HEK293 (cell line): ENCODE measurements around the gene BPIFB4.
A peak's percentile ranks its signal among the peaks of the same experiment; 100 is the strongest.

Experiments used
- CTCF ChIA-PET: fragments of 350-600 bp; formaldehyde crosslinking; extraction: SDS; loops from one replicate; lab custom pipeline; 2021; ENCODE audit warnings: antibody characterized with exemption; lab: Yijun Ruan, JAX
- POLR2A ChIA-PET: fragments of 300-600 bp; formaldehyde crosslinking; extraction: SDS; loops from one replicate; lab custom pipeline; 2020; ENCODE audit warnings: antibody characterized with exemption, inconsistent platforms; lab: Yijun Ruan, JAX
- H3K27ac ChIP-seq: fragments of 200-500 bp; sonication (Bioruptor generic); 2 replicates; pipeline ENCODE4 v1.5.1; 2014; ENCODE audit warnings: low read depth, low read length, control low read depth, inconsistent platforms; ENCODE audit errors: extremely low read depth
- H3K36me3 ChIP-seq, 2 experiments: fragments of 200-500 bp in 1 of 2; sonication (Bioruptor generic) in 1 of 2; 1 replicate in 1 of 2; 2 replicates in 1 of 2; pipeline ENCODE4 v1.5.1; 2014 to 2017; ENCODE audit warnings: inconsistent platforms in 2 of 2, low read length in 2 of 2; ENCODE audit not compliant: control insufficient read depth in 2 of 2, insufficient read depth in 1 of 2
- H3K4me1 ChIP-seq: fragments of 200-500 bp; sonication (Bioruptor generic); 2 replicates; pipeline ENCODE4 v1.5.1; 2014; ENCODE audit warnings: mild to moderate bottlenecking, low read length, inconsistent platforms; ENCODE audit not compliant: control insufficient read depth, insufficient read depth
- H3K4me3 ChIP-seq: 2 replicates; pipeline ENCODE4 v1.5.1; 2011; ENCODE audit warnings: low read depth, mild to moderate bottlenecking, control low read depth, low read length, moderate library complexity
- H3K9me3 ChIP-seq: fragments of 200-500 bp; sonication (Bioruptor generic); 2 replicates; pipeline ENCODE4 v1.5.1; 2014; ENCODE audit warnings: low read depth, low read length, inconsistent platforms; ENCODE audit not compliant: control insufficient read depth, insufficient read depth
- GLIS2 ChIP-seq: fragments of 450-650 bp; formaldehyde crosslinking; IDR thresholded peaks from 2 replicates; pipeline ENCODE4 v1.5.1; 2016; ENCODE audit warnings: missing biosample characterization, missing genetic modification characterization
- SCRT2 ChIP-seq: fragments of 450-650 bp; formaldehyde crosslinking; IDR thresholded peaks from 2 replicates; pipeline ENCODE4 v1.5.1; 2016; ENCODE audit warnings: missing biosample characterization, missing genetic modification characterization
- ZBTB17 ChIP-seq: fragments of 450-650 bp; formaldehyde crosslinking; IDR thresholded peaks from 2 replicates; pipeline ENCODE4 v1.5.1; 2016; ENCODE audit warnings: missing biosample characterization, missing genetic modification characterization
- ZBTB8A ChIP-seq: fragments of 450-650 bp; formaldehyde crosslinking; IDR thresholded peaks from 2 replicates; pipeline ENCODE4 v1.5.1; 2016; ENCODE audit warnings: missing biosample characterization, missing genetic modification characterization
- ZFP69B ChIP-seq: fragments of 450-650 bp; formaldehyde crosslinking; IDR thresholded peaks from 2 replicates; pipeline ENCODE4 v1.5.1; 2016; ENCODE audit warnings: missing biosample characterization, missing genetic modification characterization
- ZIC2 ChIP-seq: fragments of 450-650 bp; formaldehyde crosslinking; IDR thresholded peaks from 2 replicates; pipeline ENCODE4 v1.5.1; 2016; ENCODE audit warnings: missing biosample characterization, missing genetic modification characterization
- ZNF10 ChIP-seq: fragments of 450-650 bp; formaldehyde crosslinking; IDR thresholded peaks from 2 replicates; pipeline ENCODE4 v1.5.1; 2017; ENCODE audit warnings: missing biosample characterization, missing genetic modification characterization
- ZNF146 ChIP-seq: fragments of 450-650 bp; formaldehyde crosslinking; IDR thresholded peaks from 2 replicates; pipeline ENCODE4 v1.5.1; 2016; ENCODE audit warnings: missing biosample characterization, missing genetic modification characterization
- ZNF157 ChIP-seq: fragments of 450-650 bp; formaldehyde crosslinking; IDR thresholded peaks from 2 replicates; pipeline ENCODE4 v1.5.1; 2016; ENCODE audit warnings: missing biosample characterization, missing genetic modification characterization
- ZNF175 ChIP-seq: fragments of 450-650 bp; formaldehyde crosslinking; IDR thresholded peaks from 2 replicates; pipeline ENCODE4 v1.5.1; 2016; ENCODE audit warnings: missing biosample characterization, missing genetic modification characterization
- ZNF202 ChIP-seq: fragments of 450-650 bp; formaldehyde crosslinking; IDR thresholded peaks from 2 replicates; pipeline ENCODE4 v1.5.1; 2016; ENCODE audit warnings: missing biosample characterization, missing genetic modification characterization, borderline replicate concordance
- ZNF248 ChIP-seq: fragments of 450-650 bp; formaldehyde crosslinking; IDR thresholded peaks from 2 replicates; pipeline ENCODE4 v1.5.1; 2017; ENCODE audit warnings: missing biosample characterization, missing genetic modification characterization
- ZNF341 ChIP-seq: fragments of 450-650 bp; formaldehyde crosslinking; IDR thresholded peaks from 2 replicates; pipeline ENCODE4; 2016; ENCODE audit warnings: low read depth, missing biosample characterization, missing genetic modification characterization
- ZNF391 ChIP-seq: fragments of 450-650 bp; formaldehyde crosslinking; IDR thresholded peaks from 2 replicates; pipeline ENCODE4 v1.5.1; 2016; ENCODE audit warnings: low read depth, missing biosample characterization, missing genetic modification characterization, borderline replicate concordance
- ZNF423 ChIP-seq: fragments of 450-650 bp; formaldehyde crosslinking; IDR thresholded peaks from 2 replicates; pipeline ENCODE4 v1.5.1; 2016; ENCODE audit warnings: missing biosample characterization, missing genetic modification characterization
- ZNF501 ChIP-seq: fragments of 450-650 bp; formaldehyde crosslinking; IDR thresholded peaks from 2 replicates; pipeline ENCODE4 v1.5.1; 2016; ENCODE audit warnings: missing biosample characterization, missing genetic modification characterization
- ZNF600 ChIP-seq: fragments of 450-650 bp; formaldehyde crosslinking; IDR thresholded peaks from 2 replicates; pipeline ENCODE4 v1.5.1; 2016; ENCODE audit warnings: missing biosample characterization, missing genetic modification characterization
- ZNF626 ChIP-seq: fragments of 450-650 bp; sonication (Bioruptor Pico); formaldehyde crosslinking; IDR thresholded peaks from 2 replicates; pipeline ENCODE4 v1.5.1; 2018; ENCODE audit warnings: missing biosample characterization, missing genetic modification characterization, inconsistent platforms
- TF ChIP-seq, protein P1 (sequence below): fragments of 450-650 bp; formaldehyde crosslinking; IDR thresholded peaks from 2 replicates; pipeline ENCODE4 v1.5.1; 2017; ENCODE audit warnings: missing biosample characterization, missing genetic modification characterization
- TF ChIP-seq, protein P2 (sequence below): fragments of 450-650 bp; formaldehyde crosslinking; IDR thresholded peaks from 2 replicates; pipeline ENCODE4 v1.5.0; 2017; ENCODE audit warnings: missing biosample characterization, missing genetic modification characterization, borderline replicate concordance
- TF ChIP-seq, protein P3 (sequence below): IDR thresholded peaks from 2 replicates; pipeline ENCODE4 v1.6.1; 2011; ENCODE audit warnings: mild to moderate bottlenecking, low read depth, low read length, borderline replicate concordance

BPIFB4 gene

DNA sequence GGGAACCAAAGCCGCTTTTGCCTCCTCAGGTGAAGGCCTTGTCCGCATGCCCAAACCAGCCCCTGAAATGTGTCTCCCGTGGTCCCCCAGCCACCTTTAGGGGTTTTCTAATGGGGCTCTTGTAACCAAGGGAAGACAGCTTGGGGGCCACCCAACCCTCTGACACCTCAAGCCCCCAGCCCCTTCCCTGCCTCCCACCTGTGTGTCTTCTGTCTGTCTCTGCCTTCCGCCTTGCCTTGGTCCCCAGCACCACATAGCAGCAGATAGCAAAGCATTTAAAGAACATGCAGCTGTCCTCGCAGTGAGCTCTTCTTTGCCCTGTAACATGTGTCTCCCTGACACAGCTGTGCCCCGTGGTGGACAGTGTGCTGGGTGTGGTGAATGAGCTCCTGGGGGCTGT is 16.2 kb upstream of the BPIFB4 start:
- H3K4me1 ChIP-seq = no peaks in the 10 kb centered on the region
- H3K9me3 ChIP-seq = no peaks in the 10 kb centered on the region
- no peak overlapping the region for H3K27ac ChIP-seq
- ChIA-PET CTCF (interaction anchor here (0.6 kb wide), 1 partner anchor 86 kb away, joined by 3 read pairs; no protein-coding TSS in a partner anchor), POLR2A (no interaction called here)
- no peaks in the 10 kb centered on the region for H3K36me3 ChIP-seq
- H3K4me3 ChIP-seq = no peak overlapping the region
- no peak for TF ChIP-seq ZNF391 (tag by site-specific recombination)
- no peak for TF ChIP-seq ZNF626 (tag by site-specific recombination)
- no peak for TF ChIP-seq ZNF600
- no peak for TF ChIP-seq ZBTB8A
- no peak for TF ChIP-seq ZNF10 (tag by site-specific recombination)
- TF ChIP-seq, protein P1, sequence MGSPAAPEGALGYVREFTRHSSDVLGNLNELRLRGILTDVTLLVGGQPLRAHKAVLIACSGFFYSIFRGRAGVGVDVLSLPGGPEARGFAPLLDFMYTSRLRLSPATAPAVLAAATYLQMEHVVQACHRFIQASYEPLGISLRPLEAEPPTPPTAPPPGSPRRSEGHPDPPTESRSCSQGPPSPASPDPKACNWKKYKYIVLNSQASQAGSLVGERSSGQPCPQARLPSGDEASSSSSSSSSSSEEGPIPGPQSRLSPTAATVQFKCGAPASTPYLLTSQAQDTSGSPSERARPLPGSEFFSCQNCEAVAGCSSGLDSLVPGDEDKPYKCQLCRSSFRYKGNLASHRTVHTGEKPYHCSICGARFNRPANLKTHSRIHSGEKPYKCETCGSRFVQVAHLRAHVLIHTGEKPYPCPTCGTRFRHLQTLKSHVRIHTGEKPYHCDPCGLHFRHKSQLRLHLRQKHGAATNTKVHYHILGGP (tag by site-specific recombination) = no peak
- no peak for TF ChIP-seq ZNF146 (tag by site-specific recombination)
- no peak for TF ChIP-seq ZNF501
- TF ChIP-seq ZNF157 (tag by site-specific recombination) = no peak
- TF ChIP-seq ZNF175 (tag by site-specific recombination) = no peak

DNA sequence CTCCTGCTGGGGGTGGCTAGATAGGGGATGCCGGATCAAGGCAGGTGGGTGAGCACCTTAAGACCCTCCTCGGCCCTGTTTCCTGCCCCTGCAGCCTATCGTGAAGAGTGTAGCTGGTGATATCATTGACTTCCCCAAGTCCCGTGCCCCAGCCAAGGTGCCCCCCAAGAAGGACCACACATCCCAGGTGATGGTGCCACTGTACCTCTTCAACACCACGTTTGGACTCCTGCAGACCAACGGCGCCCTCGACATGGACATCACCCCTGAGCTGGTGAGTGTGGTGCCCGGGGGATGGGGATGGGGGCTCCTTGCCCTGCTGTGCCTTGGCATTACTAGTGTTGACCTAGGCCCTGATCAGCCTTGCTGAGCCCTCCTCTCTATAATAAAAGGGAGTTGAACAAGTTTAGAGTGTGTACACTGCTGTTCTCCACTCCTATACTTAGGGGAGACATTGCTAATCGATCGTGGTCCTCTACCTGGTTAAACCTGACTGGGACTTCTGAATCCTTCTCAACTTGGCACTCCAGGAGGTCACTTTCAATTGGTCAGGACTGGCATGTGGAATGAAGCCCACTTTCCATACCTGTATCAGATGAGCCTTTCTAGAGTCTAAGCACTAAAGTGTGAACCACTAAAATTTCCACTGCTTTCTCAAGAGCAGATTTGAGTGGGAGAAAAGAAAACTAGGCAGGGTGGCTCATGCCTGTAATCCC is 14.7 kb upstream of the BPIFB4 start:
- POLR2A ChIA-PET = no interaction called here
- peak; percentile 59 for TF ChIP-seq ZBTB17 (tag by site-specific recombination)
- TF ChIP-seq ZNF248 (tag by site-specific recombination) = no peak
- H3K36me3 ChIP-seq = no peaks in the 10 kb centered on the region
- H3K4me1 ChIP-seq = no peaks in the 10 kb centered on the region
- H3K27ac ChIP-seq = no peak overlapping the region
- no peak overlapping the region for H3K4me3 ChIP-seq
- H3K9me3 ChIP-seq = no peaks in the 10 kb centered on the region
- CTCF ChIA-PET = no interaction called here

DNA sequence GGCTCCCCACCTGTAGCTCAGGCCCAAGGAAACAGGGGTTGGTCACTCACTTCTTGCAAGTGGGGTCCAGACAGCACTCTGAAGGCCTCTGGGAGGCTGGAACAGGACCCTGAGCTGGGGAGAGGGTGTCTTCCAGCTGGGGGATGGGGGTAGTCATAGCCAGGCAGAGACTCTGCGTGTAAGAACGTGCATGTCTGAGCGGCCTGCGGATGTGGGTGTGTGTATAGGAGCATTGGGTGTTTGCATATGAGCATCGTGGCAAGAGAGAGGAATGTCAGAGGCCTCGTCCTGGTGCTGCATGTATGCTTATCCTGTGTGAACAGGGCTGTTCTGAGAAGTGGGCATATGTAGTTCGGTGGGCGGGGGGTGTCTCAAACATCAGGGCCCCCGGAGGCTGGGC is 13.7 kb upstream of the BPIFB4 start:
- H3K4me1 ChIP-seq = no peaks in the 10 kb centered on the region
- ChIA-PET POLR2A (no interaction called here), CTCF (no interaction called here)
- no peak overlapping the region for H3K27ac ChIP-seq
- TF ChIP-seq SCRT2 (tag by site-specific recombination) = 0 out of 2 replicates have a peak, but pooled peaks have one; percentile 29
- TF ChIP-seq, protein P2, sequence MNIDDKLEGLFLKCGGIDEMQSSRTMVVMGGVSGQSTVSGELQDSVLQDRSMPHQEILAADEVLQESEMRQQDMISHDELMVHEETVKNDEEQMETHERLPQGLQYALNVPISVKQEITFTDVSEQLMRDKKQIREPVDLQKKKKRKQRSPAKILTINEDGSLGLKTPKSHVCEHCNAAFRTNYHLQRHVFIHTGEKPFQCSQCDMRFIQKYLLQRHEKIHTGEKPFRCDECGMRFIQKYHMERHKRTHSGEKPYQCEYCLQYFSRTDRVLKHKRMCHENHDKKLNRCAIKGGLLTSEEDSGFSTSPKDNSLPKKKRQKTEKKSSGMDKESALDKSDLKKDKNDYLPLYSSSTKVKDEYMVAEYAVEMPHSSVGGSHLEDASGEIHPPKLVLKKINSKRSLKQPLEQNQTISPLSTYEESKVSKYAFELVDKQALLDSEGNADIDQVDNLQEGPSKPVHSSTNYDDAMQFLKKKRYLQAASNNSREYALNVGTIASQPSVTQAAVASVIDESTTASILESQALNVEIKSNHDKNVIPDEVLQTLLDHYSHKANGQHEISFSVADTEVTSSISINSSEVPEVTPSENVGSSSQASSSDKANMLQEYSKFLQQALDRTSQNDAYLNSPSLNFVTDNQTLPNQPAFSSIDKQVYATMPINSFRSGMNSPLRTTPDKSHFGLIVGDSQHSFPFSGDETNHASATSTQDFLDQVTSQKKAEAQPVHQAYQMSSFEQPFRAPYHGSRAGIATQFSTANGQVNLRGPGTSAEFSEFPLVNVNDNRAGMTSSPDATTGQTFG (tag by site-specific recombination) = no peak
- H3K4me3 ChIP-seq = no peak overlapping the region
- H3K36me3 ChIP-seq = no peaks in the 10 kb centered on the region
- no peaks in the 10 kb centered on the region for H3K9me3 ChIP-seq

DNA sequence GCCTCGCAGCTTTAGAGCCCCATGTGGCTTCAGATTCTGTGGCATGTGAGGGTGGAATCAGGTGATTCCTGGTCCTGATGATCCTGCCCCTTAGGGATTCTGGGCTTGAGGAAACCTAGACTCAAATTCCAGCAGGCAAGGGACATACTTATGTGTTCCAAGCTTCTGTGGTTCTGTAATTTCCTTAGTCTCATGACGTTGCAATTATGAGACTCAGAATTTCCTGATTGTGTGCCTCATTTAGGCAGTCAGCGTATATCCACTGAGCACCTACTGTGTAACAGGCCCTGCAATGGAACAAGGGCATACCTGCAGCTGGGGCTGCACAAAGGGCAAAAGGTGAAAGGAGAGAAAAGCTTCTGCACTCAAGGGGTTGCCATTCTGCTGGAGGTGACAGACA is 11.6 kb upstream of the BPIFB4 start:
- H3K4me1 ChIP-seq = no peaks in the 10 kb centered on the region
- POLR2A ChIA-PET = no interaction called here
- no peak overlapping the region for H3K27ac ChIP-seq

More for the DNA sequence above, 11.6 kb upstream of the BPIFB4 start:
- no peaks in the 10 kb centered on the region for H3K36me3 ChIP-seq
- no peaks in the 10 kb centered on the region for H3K9me3 ChIP-seq
- H3K4me3 ChIP-seq = no peak overlapping the region
- no peak for TF ChIP-seq ZFP69B
- no peak for TF ChIP-seq GLIS2 (tag by site-specific recombination)
- no peak for TF ChIP-seq ZIC2 (tag by site-specific recombination)
- no peak for TF ChIP-seq ZNF202 (tag by site-specific recombination)
- TF ChIP-seq ZNF341 = no peak
- TF ChIP-seq ZNF423 (tag by site-specific recombination) = no peak
- TF ChIP-seq, protein P3, sequence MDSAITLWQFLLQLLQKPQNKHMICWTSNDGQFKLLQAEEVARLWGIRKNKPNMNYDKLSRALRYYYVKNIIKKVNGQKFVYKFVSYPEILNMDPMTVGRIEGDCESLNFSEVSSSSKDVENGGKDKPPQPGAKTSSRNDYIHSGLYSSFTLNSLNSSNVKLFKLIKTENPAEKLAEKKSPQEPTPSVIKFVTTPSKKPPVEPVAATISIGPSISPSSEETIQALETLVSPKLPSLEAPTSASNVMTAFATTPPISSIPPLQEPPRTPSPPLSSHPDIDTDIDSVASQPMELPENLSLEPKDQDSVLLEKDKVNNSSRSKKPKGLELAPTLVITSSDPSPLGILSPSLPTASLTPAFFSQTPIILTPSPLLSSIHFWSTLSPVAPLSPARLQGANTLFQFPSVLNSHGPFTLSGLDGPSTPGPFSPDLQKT = no peak
- TF ChIP-seq, all 188 proteins: peak for 0
- CTCF ChIA-PET = interaction anchor here (0.7 to 1.4 kb wide), 3 partner anchors 28 to 167 kb away, joined by 3 to 6 read pairs (median 3); no protein-coding TSS in a partner anchor
